Choroid plexus epithelial cell (primary cell): ENCODE measurements around the gene SREBF2.

Source experiments
- DNase-seq: peaks from one replicate; pipeline ENCODE4 v3.0.0-alpha.2; 2010; ENCODE audit warnings: low read depth
- H3K4me3 ChIP-seq: 2 replicates; pipeline ENCODE4 v1.5.1; 2011; ENCODE audit warnings: low read depth, mild to moderate bottlenecking, control low read depth, low read length, moderate library complexity
- TF ChIP-seq, protein P1 (sequence below): conservative IDR thresholded peaks from 2 replicates; pipeline ENCODE4 v1.5.1; 2011; ENCODE audit warnings: low read depth, mild to moderate bottlenecking, control low read depth, inconsistent platforms, low read length, moderate library complexity

SREBF2 gene

DNA sequence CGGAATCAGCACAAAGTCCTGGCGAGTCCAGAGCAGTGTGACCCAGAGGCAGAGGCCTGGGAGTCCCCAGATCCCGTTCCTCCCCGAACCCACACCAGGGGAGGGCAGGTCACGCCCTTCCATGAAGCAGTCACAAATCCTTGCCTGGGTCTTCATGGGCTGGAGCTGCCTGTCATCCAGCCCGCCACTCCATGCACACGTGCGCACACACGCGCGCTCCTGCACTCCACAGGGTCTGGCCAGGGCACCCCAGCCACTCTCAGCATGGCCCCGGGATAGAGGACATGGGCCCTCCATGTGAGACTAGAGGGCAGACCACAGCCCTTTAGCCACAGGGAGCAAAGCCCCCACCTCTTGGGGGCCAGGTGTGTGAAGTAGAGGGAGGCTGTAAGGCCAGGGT, 99.4 kb downstream of the SREBF2 start:
- H3K4me3 ChIP-seq: no peak overlapping the region
- TF ChIP-seq, protein P1, sequence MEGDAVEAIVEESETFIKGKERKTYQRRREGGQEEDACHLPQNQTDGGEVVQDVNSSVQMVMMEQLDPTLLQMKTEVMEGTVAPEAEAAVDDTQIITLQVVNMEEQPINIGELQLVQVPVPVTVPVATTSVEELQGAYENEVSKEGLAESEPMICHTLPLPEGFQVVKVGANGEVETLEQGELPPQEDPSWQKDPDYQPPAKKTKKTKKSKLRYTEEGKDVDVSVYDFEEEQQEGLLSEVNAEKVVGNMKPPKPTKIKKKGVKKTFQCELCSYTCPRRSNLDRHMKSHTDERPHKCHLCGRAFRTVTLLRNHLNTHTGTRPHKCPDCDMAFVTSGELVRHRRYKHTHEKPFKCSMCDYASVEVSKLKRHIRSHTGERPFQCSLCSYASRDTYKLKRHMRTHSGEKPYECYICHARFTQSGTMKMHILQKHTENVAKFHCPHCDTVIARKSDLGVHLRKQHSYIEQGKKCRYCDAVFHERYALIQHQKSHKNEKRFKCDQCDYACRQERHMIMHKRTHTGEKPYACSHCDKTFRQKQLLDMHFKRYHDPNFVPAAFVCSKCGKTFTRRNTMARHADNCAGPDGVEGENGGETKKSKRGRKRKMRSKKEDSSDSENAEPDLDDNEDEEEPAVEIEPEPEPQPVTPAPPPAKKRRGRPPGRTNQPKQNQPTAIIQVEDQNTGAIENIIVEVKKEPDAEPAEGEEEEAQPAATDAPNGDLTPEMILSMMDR: no peak
- no peak for DNase-seq

DNA sequence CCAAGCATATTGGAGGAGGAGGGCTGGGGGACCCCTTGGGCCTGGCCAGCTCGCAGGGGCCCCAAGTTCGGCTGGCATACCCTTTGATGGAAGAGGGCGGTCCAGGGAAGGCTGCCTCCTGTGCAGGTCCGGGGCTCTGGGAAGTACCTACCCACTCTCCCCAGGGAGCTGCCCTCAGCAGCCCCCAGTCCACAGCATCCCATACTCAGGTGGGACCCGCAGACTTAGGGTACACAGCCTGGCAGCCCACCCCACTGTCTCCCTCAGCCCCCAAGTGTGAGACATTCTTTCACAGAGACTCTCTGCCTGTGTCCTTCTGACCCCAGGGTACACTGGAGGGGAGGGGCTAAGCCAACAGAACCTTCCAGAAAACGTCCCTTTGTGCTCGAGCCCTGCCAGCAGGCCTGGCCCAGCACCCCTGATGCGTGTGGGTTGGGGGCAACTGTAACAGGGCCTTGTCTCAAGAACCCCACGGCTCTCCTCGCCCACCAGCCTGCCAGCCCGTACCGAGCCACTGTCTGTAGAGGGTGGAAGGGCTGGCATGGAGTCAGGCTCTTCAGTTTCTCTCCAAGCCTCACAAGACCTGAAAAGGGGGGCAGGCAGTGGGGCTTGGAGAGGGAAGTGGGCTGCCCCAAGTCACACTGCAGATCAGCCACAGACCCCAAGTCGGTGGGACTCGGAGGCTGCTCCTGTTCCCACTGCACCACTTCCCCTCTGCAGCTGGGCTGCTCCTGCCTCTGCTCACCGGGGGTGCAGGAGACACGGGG, 100.7 kb downstream of the SREBF2 start:
- TF ChIP-seq, protein P1: no peak
- no peak for DNase-seq
- no peak overlapping the region for H3K4me3 ChIP-seq

DNA sequence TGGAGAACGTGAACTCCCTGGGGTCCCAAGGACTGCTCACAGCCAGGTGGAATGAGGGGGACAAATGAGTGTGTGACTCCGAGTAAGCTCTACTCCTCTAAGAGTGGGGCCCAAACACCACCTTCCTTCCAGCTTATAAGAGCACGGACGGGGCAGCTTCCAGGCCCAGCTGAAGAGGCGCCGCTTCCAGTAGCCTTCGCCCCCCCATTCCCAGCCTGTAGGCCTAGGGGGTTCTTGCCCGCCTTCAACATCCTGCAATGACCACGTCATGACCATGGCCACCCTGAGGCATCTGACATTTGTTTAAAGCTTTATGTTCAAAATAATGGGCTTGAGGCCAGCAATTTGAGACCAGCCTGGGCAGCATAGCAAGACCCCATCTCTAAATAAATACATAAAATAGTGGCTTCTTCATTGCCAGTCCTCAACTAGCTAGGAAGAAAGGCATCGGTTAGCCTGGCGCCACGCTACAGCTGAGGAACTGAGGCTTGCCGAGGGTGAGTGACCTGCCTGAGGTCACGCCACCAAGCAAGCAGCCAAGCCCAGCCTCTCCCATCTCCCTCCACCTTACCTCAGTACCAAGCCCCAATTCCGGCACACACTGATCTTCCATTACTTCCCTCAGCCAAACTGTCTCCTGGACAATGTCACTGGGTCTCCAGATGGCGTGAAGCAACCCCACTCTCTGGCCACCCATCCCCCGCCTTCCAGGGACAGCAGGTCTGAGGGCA, 101.5 kb downstream of the SREBF2 start:
- no peak overlapping the region for H3K4me3 ChIP-seq
- DNase-seq: no peak
- TF ChIP-seq, protein P1: no peak

DNA sequence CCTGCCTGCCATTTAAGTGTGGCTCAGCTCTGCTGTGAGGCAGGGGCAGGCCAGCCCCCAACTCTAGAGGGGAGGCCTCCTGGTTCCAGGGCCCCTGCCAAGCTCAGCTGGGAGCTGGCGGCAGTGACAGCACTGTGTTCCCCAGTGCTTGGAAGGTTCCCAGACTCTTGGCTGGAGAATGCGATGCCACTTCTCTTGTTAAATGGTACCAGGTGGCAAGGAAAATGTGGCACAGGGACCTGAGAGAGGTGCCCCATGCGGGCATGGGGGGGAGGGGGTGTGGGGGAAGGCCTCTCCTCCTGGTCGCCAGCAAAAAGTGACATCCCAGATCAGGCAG, 102.1 kb downstream of the SREBF2 start:
- H3K4me3 ChIP-seq: no peak overlapping the region
- TF ChIP-seq, protein P1: no peak
- DNase-seq: no peak

DNA sequence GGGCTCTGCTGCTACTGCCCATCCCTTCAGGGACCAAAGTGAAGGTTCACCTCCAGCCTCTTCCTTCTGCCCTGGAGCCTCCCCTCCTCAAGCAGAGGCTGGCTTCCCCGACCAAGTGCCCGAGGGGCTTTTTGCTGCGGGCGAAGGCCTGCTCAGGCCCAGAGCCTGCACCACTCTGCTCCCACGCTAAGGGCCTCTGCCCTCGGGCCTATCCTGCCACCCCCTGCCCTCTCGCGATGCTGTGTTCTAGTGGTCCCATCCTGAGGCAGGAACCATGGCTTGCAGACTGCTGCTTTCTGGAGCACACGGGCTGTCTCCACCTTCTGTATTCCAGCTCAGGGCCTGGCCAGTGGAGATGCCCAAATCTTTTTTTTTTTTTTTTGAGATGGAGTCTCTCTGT, 102.6 kb downstream of the SREBF2 start:
- TF ChIP-seq, protein P1: no peak
- no peak overlapping the region for H3K4me3 ChIP-seq
- DNase-seq: no peak

DNA sequence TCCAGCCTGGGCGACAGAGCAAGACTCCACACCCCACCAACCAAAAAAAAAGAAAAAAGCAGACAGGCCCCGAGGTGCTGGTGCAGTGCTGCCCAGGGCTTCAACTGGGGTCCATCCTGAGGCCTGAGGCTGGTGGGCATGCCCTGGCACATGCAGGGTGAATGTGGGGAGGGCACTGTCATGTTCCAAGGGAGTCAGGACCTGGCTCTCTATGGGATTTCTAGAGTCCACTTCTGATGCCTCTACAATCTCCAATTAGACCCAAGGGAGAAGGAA, 103.9 kb downstream of the SREBF2 start:
- DNase-seq: no peak
- no peak overlapping the region for H3K4me3 ChIP-seq
- TF ChIP-seq, protein P1: no peak
